H1 (cell line): Measurements from ENCODE around the gene LRRC42. TPM values are rescaled to one million over a fixed set of nuclear protein-coding genes. Genes with fewer than 3 reads are reported as not detected.

ENCODE experiments used
- POU5F1 ChIP-seq: IDR thresholded peaks from 2 replicates; pipeline ENCODE4 v1.6.1; 2011; ENCODE audit warnings: low read depth, mild to moderate bottlenecking, low read length, moderate library complexity
- polyA plus RNA-seq, 7 experiments: library from polyadenylated mRNA; depleted of rRNA in 3 of 7; stranded (reverse) in 5 of 7; unstranded in 2 of 7; fragments of >200 nt in 5 of 7; fragments of 200-250 nt in 2 of 7; gene quantifications; 1 replicate in 5 of 7; 2 replicates in 1 of 7; 4 replicates in 1 of 7; pipeline versions ENCODE4 v1.2.1 to v1.2.3, GENCODE V29; 2011 to 2013; ENCODE audit warnings: missing spikeins in 2 of 7, mixed read lengths in 2 of 7
- total RNA-seq: library from RNA; stranded (reverse); fragmentation: NEBNext Ultra II Directional; extraction: Animal tissue kit (Norgen Biotek cat#: 25700); gene quantifications from 2 replicates; pipeline ENCODE4 v1.2.1, GENCODE V29; 2021
- TF ChIP-seq, protein P1 (sequence below): fragments of 300-600 bp; sonication (generic); IDR thresholded peaks from 2 replicates; pipeline ENCODE4 v1.7.1; 2012; ENCODE audit warnings: low read length, moderate library complexity, mild to moderate bottlenecking, inconsistent platforms; ENCODE audit not compliant: insufficient replicate concordance

LRRC42 gene
- total and polyA plus RNA-seq, 2 of the 8 experiments (the other 6 are each of a cell fraction or from before 2014, with no cell fraction given) = 38.2 to 54.1 TPM

- TF ChIP-seq, protein P1, sequence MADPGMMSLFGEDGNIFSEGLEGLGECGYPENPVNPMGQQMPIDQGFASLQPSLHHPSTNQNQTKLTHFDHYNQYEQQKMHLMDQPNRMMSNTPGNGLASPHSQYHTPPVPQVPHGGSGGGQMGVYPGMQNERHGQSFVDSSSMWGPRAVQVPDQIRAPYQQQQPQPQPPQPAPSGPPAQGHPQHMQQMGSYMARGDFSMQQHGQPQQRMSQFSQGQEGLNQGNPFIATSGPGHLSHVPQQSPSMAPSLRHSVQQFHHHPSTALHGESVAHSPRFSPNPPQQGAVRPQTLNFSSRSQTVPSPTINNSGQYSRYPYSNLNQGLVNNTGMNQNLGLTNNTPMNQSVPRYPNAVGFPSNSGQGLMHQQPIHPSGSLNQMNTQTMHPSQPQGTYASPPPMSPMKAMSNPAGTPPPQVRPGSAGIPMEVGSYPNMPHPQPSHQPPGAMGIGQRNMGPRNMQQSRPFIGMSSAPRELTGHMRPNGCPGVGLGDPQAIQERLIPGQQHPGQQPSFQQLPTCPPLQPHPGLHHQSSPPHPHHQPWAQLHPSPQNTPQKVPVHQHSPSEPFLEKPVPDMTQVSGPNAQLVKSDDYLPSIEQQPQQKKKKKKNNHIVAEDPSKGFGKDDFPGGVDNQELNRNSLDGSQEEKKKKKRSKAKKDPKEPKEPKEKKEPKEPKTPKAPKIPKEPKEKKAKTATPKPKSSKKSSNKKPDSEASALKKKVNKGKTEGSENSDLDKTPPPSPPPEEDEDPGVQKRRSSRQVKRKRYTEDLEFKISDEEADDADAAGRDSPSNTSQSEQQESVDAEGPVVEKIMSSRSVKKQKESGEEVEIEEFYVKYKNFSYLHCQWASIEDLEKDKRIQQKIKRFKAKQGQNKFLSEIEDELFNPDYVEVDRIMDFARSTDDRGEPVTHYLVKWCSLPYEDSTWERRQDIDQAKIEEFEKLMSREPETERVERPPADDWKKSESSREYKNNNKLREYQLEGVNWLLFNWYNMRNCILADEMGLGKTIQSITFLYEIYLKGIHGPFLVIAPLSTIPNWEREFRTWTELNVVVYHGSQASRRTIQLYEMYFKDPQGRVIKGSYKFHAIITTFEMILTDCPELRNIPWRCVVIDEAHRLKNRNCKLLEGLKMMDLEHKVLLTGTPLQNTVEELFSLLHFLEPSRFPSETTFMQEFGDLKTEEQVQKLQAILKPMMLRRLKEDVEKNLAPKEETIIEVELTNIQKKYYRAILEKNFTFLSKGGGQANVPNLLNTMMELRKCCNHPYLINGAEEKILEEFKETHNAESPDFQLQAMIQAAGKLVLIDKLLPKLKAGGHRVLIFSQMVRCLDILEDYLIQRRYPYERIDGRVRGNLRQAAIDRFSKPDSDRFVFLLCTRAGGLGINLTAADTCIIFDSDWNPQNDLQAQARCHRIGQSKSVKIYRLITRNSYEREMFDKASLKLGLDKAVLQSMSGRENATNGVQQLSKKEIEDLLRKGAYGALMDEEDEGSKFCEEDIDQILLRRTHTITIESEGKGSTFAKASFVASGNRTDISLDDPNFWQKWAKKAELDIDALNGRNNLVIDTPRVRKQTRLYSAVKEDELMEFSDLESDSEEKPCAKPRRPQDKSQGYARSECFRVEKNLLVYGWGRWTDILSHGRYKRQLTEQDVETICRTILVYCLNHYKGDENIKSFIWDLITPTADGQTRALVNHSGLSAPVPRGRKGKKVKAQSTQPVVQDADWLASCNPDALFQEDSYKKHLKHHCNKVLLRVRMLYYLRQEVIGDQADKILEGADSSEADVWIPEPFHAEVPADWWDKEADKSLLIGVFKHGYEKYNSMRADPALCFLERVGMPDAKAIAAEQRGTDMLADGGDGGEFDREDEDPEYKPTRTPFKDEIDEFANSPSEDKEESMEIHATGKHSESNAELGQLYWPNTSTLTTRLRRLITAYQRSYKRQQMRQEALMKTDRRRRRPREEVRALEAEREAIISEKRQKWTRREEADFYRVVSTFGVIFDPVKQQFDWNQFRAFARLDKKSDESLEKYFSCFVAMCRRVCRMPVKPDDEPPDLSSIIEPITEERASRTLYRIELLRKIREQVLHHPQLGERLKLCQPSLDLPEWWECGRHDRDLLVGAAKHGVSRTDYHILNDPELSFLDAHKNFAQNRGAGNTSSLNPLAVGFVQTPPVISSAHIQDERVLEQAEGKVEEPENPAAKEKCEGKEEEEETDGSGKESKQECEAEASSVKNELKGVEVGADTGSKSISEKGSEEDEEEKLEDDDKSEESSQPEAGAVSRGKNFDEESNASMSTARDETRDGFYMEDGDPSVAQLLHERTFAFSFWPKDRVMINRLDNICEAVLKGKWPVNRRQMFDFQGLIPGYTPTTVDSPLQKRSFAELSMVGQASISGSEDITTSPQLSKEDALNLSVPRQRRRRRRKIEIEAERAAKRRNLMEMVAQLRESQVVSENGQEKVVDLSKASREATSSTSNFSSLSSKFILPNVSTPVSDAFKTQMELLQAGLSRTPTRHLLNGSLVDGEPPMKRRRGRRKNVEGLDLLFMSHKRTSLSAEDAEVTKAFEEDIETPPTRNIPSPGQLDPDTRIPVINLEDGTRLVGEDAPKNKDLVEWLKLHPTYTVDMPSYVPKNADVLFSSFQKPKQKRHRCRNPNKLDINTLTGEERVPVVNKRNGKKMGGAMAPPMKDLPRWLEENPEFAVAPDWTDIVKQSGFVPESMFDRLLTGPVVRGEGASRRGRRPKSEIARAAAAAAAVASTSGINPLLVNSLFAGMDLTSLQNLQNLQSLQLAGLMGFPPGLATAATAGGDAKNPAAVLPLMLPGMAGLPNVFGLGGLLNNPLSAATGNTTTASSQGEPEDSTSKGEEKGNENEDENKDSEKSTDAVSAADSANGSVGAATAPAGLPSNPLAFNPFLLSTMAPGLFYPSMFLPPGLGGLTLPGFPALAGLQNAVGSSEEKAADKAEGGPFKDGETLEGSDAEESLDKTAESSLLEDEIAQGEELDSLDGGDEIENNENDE = no peak
- no peak for TF ChIP-seq POU5F1
These were observed at the start of gene LRRC42 (continued) for GRCh38 chr1:53946252-53947171.
